Astrocyte of the spinal cord (primary cell): ENCODE results near the gene TCF12.

Experiments
- DNase-seq: peaks from one replicate; pipeline ENCODE4 v3.0.0; 2011; ENCODE audit warnings: low read depth, low spot score
- H3K4me3 ChIP-seq: 2 replicates; pipeline ENCODE4 v1.5.1; 2011; ENCODE audit warnings: low read depth, mild to moderate bottlenecking, low read length, moderate library complexity
- CTCF ChIP-seq: IDR thresholded peaks from 2 replicates; pipeline ENCODE4 v1.5.1; 2012; ENCODE audit warnings: low read depth, mild to moderate bottlenecking, low read length, inconsistent platforms
- in situ Hi-C: cut with HindIII; loops from 2 replicates; pipeline ENCODE4 v1.10.0; 2017; ENCODE audit warnings: low sequenced_read_pairs

The TCF12 gene

GRCh38 chr15:57296473-57297162, 378.2 kb downstream of the TCF12 start:
- DNase-seq: no peak
- in situ Hi-C loops: no loop called here
- H3K4me3 ChIP-seq: no peak overlapping the region
- no peak for TF ChIP-seq CTCF

GRCh38 chr15:57297163-57297593, 378.7 kb downstream of the TCF12 start:
- no peak for DNase-seq
- in situ Hi-C loops: no loop called here
- H3K4me3 ChIP-seq: no peak overlapping the region
- TF ChIP-seq CTCF: no peak

GRCh38 chr15:57297630-57298029, 379.2 kb downstream of the TCF12 start:
- DNase-seq: no peak
- TF ChIP-seq CTCF: no peak
- no peak overlapping the region for H3K4me3 ChIP-seq
- in situ Hi-C loops: no loop called here

- H3K4me3 ChIP-seq: no peak overlapping the region
- no peak for TF ChIP-seq CTCF
- in situ Hi-C loops: no loop called here
- DNase-seq: no peak
Observed at GRCh38 chr15:57298204-57298603, 379.8 kb downstream of the TCF12 start.

- H3K4me3 ChIP-seq: no peak overlapping the region
- no peak for TF ChIP-seq CTCF
- in situ Hi-C loops: no loop called here
- no peak for DNase-seq
Observed at GRCh38 chr15:57298843-57299550, 380.6 kb downstream of the TCF12 start.

GRCh38 chr15:57301307-57301706, 382.9 kb downstream of the TCF12 start:
- in situ Hi-C loops: no loop called here
- H3K4me3 ChIP-seq: no peak overlapping the region
- DNase-seq: no peak
- TF ChIP-seq CTCF: no peak
